ENCODE measurements around the gene ATP13A4.

DNA sequence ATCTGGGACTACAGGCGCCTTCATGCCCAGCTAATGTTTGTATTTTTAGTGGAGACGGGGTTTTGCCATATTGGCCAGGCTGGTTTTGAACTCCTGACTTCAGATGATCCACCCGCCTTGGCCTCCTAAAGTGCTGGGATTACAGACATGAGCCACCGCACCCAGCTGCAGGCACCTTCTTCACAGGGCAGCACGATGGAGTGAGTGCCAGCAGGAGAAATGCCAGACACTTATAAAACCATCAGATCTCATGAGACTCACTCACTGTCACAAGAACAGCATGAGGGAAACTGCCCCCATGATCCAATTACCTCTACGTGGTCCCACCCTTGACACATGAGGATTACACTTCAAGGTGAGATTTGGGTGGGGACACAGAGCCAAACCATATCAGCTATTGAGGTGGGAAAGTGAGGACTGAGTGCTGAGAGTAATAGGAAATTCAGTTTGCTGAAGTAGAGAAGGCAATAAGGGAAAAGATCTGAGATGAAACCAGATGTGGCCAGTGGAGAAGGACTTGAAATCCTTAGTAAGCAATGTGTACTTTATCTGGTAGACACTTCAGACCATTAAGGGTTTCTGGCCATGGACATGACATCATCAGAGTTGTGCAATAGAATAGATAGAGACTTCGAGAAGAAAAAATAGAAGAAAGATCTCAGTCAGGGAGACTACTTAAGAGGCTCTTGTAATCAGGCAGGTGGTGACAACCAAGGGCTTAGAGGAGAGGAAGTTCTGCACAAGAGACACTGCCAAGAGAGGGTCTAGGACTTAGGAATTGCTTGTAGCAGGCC, 158.0 kb downstream of the ATP13A4 start:
- TF ChIP-seq EZH2 (IDR thresholded peaks at IDR 0.05; ENCODE audit: low read depth, low read length, severe bottlenecking) (no peak), TEAD4 (IDR thresholded peaks at IDR 0.05; ENCODE audit: low read depth, low read length) (no peak)
- TF ChIP-seq, protein P1, sequence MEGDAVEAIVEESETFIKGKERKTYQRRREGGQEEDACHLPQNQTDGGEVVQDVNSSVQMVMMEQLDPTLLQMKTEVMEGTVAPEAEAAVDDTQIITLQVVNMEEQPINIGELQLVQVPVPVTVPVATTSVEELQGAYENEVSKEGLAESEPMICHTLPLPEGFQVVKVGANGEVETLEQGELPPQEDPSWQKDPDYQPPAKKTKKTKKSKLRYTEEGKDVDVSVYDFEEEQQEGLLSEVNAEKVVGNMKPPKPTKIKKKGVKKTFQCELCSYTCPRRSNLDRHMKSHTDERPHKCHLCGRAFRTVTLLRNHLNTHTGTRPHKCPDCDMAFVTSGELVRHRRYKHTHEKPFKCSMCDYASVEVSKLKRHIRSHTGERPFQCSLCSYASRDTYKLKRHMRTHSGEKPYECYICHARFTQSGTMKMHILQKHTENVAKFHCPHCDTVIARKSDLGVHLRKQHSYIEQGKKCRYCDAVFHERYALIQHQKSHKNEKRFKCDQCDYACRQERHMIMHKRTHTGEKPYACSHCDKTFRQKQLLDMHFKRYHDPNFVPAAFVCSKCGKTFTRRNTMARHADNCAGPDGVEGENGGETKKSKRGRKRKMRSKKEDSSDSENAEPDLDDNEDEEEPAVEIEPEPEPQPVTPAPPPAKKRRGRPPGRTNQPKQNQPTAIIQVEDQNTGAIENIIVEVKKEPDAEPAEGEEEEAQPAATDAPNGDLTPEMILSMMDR (IDR thresholded peaks at IDR 0.05; ENCODE audit: control extremely low read depth in 1 of 3, insufficient read depth in 1 of 3, low read depth in 1 of 3, low read length in 3 of 3): no peak
